Activated CD8-positive, alpha-beta memory T cell treated with anti-CD3 and anti-CD28 coated beads, Interleukin-2, amount 50 U/mL, for 4 hours (primary cell): ENCODE data around the gene CACNG3.
"Not testable (repeated sequence)": the region's sequence is repeated elsewhere in the genome, so short reads cannot be mapped to it uniquely, and the experiment has no call there.

Experiments used
- DNase-seq: peaks from one replicate; pipeline ENCODE4 v3.0.0-alpha.2; 2020

Gene CACNG3

GRCh38 chr16:24281466-24281865, 25.3 kb downstream of the CACNG3 start:
- no peak for DNase-seq

- no peak for DNase-seq
Observed at GRCh38 chr16:24282141-24282540, 26.0 kb downstream of the CACNG3 start.

GRCh38 chr16:24286741-24287405, 30.7 kb downstream of the CACNG3 start:
- no peak for DNase-seq

- DNase-seq = no peak
Observed at GRCh38 chr16:24288516-24288915, 32.4 kb downstream of the CACNG3 start.

- DNase-seq = no peak
Observed at GRCh38 chr16:24289166-24289700, 33.1 kb downstream of the CACNG3 start.

GRCh38 chr16:24291932-24292331, 35.8 kb downstream of the CACNG3 start:
- no peak for DNase-seq

- DNase-seq = no peak
Observed at GRCh38 chr16:24294131-24294530, 38.0 kb downstream of the CACNG3 start.

GRCh38 chr16:24297375-24297774, 41.2 kb downstream of the CACNG3 start:
- DNase-seq = no peak

GRCh38 chr16:24298548-24299167, 42.5 kb downstream of the CACNG3 start:
- DNase-seq = no peak

GRCh38 chr16:24300750-24301149, 44.6 kb downstream of the CACNG3 start:
- not testable (repeated sequence) for DNase-seq

- no peak for DNase-seq
Observed at GRCh38 chr16:24302636-24303035, 46.5 kb downstream of the CACNG3 start.

- DNase-seq = no peak
Observed at GRCh38 chr16:24308200-24308599, 52.1 kb downstream of the CACNG3 start.

- DNase-seq = no peak
Observed at GRCh38 chr16:24309258-24310142, 53.4 kb downstream of the CACNG3 start.

GRCh38 chr16:24315343-24315742, 59.2 kb downstream of the CACNG3 start:
- no peak for DNase-seq

GRCh38 chr16:24318680-24319079, 62.5 kb downstream of the CACNG3 start:
- DNase-seq = no peak

GRCh38 chr16:24319126-24319814, 63.1 kb downstream of the CACNG3 start:
- DNase-seq = no peak

GRCh38 chr16:24322106-24322505, 66.0 kb downstream of the CACNG3 start:
- no peak for DNase-seq

GRCh38 chr16:24324421-24324820, 68.3 kb downstream of the CACNG3 start:
- no peak for DNase-seq

GRCh38 chr16:24328835-24329452, 72.8 kb downstream of the CACNG3 start:
- DNase-seq = no peak

- DNase-seq = no peak
Observed at GRCh38 chr16:24332178-24332577, 76.0 kb downstream of the CACNG3 start.

GRCh38 chr16:24332582-24333090, 76.5 kb downstream of the CACNG3 start:
- no peak for DNase-seq

- DNase-seq = no peak
Observed at GRCh38 chr16:24336491-24336890, 80.4 kb downstream of the CACNG3 start.
